CD4-positive, alpha-beta T cell treated with Interleukin-17A for 4 hours (primary cell): ENCODE results near the gene DNAH9.
"Not testable (repeated sequence)": the region's sequence is repeated elsewhere in the genome, so short reads cannot be mapped to it uniquely, and the experiment has no call there.

Experiments
- DNase-seq: peaks from one replicate; pipeline ENCODE4 v3.0.0-alpha.2; 2020; ENCODE audit warnings: mixed read lengths

Gene DNAH9

GRCh38 chr17:11928436-11928835 is 330.2 kb downstream of the DNAH9 start:
- no peak for DNase-seq

- DNase-seq, result no peak
Measured at GRCh38 chr17:11932337-11932898, 334.1 kb downstream of the DNAH9 start.

DNA sequence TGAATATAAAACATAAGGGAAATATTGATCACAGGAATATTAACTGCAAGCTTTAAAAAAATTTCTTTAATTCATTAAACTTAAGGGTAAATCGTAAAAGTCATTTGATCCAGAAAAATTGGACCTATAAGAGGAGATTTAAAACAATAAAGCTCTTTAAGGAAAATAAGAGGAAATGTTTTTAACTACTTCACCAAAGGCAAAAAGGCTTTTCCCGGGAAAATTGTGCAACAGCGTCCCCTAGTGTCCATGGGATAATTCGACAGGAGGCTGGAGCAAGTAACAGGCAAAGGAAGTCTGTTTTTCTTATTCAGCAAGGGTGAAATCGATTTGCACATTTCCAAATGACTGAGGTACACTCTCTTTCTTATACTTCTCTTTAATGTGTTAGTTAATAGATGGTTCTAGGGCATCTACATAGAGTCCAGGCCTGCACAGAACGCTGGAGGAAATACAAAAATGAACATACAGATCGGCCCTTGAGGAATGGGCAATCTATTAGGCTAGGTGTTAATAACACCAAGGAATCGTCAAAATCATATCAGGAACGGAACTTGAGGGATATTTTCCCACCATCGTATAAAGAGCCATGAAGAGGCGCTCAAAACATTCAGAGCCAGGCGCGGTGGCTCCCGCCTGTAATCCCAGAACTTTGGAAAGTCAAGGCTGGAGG is 337.6 kb downstream of the DNAH9 start:
- DNase-seq, result no peak

DNA sequence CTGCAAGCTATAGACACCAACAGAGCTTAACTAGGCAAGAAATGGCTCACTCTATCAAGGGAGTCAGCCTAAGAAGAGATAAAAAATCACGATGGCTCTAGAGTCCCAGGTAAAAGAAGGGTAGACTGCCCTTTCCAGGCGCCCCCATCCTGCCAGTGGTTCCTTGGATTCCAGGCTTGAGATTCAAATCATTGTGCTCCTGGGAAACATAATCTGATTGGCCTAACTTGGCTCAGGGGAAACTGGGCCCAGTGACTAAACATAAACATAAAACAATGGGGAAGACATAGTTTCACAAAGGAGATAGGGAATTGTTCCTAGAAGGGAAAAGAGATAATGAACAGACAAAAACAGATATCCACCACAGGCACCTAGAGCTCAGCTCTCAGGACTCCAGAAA is 342.6 kb downstream of the DNAH9 start:
- no peak for DNase-seq

DNA sequence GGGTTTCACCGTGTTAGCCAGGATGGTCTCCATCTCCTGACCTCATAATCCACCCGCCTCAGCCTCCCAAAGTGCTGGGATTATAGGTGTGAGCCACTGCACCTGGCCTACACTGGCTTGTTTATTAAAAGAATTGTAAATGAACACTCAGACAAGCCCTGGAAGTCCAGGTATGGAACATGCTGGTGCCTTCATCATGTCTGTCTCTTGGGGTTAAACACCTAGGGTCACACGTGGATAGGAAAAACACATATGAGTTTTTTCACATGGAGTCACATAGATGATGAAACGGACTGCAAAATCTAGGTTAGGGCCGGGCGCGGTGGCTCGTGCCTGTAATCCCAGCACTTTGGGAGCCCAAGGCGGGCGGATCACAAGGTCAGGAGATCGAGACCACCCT is 344.8 kb downstream of the DNAH9 start:
- not testable (repeated sequence) for DNase-seq

DNA sequence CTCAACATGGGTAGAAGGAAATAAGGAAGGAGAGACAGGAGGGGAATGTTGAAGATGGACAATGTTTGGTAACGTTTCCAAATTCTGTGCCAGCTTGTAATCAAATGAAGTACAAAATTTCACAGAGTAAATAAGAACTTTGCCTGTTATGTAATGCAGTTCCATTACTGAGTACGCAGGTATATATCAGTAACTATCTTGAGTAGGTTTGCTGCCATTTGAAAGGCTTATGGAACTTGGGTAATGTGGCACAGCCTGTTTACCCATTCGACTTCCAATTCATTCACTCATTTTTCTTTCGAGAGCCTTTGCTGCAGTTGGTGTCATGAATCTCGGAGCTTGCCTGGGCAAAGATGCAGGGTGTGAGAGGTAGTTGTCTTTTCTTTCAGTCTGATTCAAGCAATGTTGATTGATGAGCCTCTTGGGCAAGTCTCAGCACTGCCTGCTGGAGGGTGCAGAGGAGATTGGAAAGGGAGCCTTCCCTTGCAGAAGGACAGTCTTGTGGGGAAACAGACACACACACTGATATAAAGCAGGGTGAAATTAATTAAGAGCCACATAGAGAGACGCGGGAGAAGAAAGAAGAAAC is 345.6 kb downstream of the DNAH9 start:
- no peak for DNase-seq

- no peak for DNase-seq
Measured at GRCh38 chr17:11944587-11944986, 346.3 kb downstream of the DNAH9 start.

DNA sequence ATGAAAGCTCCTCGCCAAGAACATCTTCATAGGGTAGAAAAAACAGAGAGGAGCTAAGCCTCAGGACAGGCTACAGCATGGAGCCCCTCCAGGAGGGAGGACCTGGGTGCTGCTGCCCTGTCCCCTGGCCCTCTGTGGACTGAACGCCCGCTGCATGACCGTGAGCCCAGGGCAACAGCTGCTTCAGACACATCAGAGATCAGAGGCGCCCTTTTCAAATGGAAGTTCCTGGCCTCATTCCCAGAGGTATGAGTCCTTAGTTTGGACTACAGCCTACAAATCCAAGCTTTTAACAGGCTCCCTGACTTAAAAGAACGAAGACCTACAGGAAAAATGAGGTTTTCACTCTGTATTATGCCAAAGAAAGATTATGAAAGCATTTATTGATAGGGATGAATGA is 350.5 kb downstream of the DNAH9 start:
- no peak for DNase-seq

DNA sequence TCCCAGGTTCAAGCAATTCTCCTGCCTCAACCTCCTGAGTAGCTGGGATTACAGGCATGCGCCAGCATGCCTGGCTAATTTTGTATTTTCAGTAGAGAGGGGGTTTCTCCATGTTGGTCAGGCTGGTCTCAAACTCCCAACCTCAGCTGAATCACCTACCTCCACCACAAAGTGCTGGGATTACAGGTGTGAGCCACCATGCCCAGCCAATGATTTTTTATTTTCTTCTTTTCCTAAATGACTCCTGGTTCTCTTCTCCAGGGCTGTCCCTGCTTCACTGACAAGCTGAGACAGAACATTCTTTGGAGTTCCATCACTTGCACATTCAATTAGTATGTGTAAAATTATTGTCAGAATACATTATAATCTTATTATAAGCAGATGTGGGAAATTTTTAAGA is 351.3 kb downstream of the DNAH9 start:
- DNase-seq, result not testable (repeated sequence)

DNA sequence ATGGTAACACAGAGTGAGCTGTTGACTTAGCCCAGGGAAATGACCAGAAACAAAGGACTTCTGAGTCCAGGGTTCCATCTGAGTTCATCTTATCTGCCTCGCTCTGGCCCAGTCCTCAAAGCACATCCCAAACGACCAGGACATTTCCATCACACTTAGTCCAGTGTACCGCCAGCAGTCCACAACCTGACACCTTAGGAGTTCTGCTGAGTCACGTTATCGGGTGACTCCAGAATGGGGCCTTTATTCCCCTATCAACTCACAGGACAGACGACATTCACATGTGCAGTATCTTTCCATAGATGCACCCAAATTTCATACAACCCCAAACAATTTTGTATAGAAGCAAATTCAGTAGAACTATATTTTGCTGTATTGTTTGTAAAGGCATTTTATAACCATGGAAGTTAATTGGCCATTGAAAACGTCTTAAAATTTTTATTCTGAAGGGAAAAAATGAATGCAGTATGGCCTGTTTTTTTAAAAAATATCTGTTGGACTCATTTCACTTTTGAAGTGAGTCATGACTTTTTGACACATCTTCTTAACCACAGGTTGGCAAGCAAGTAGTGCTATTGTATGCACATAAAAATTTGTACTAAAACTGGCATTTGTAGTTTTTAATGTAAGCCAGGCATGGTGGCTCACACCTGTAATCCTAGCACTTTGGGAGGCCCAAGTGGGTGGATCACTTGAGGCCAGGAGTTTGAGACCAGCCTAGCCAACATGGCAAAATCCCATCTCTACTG is 352.7 kb downstream of the DNAH9 start:
- no peak for DNase-seq

GRCh38 chr17:11952610-11953009 is 354.3 kb downstream of the DNAH9 start:
- DNase-seq, result no peak

- no peak for DNase-seq
Measured at GRCh38 chr17:11953924-11954323, 355.7 kb downstream of the DNAH9 start.

DNA sequence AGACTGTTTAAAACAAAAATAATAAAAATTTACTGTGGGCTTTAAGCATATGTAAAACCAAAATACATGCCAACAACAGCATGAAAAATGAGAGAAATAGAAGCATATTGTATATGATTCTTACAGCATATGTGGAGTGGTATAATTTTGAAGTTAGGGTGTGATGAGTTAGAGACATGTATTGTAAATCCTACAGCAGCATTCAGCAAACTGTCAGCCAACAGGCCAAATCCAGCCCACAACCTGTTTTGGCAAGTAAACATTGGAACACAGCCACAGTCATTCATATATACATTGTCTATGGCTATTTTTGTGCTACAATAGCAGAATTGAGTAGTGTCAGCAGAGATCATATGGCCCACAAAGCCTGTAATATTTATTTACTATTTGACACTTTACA is 356.7 kb downstream of the DNAH9 start:
- no peak for DNase-seq

DNA sequence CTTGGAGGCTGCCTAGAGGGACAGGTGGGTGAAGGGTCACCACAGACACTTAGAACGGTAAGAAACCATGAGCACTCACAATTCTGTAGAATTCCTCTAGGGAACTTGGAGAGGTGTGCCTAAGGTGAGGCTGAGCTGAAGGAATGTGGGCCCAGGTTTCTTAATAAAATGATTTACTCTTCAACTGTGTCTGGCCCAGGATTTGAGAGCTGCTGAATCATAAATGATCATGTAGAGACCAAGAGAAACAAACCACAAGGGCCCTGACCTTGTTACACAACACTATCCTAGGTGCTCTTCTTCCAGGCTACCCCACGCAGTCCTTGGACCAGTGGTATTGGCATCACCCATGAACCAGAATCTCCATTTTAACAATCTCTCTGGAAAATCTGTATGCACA is 371.3 kb downstream of the DNAH9 start:
- no peak for DNase-seq

GRCh38 chr17:11972741-11973140 is 374.5 kb downstream of the DNAH9 start:
- DNase-seq, result not testable (repeated sequence)

GRCh38 chr17:11979795-11980194 is 381.5 kb downstream of the DNAH9 start:
- DNase-seq, result no peak

GRCh38 chr17:11980813-11981212 is 382.5 kb downstream of the DNAH9 start:
- DNase-seq, result no peak

GRCh38 chr17:11981862-11982261 is 383.6 kb downstream of the DNAH9 start:
- no peak for DNase-seq

- DNase-seq, result no peak
Measured at GRCh38 chr17:11986179-11986941, 388.1 kb downstream of the DNAH9 start.

DNA sequence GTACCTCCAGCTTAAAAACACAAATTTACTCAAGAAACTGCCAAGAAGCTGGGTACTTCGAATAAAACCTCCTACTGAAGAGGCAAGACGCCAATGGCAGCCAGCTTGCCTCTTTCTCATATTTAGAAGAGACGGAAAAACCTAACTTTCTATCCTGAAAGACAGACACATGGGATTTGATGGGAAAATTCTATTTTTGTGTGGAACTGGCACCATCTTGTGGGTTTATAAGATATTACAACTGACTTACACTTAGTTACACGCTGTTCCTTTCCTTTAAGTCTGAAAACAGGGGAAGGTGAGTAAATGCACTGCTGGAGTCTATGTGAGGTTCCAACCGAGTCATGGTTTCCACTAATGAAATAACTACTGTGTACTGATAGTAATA is 388.7 kb downstream of the DNAH9 start:
- no peak for DNase-seq

DNA sequence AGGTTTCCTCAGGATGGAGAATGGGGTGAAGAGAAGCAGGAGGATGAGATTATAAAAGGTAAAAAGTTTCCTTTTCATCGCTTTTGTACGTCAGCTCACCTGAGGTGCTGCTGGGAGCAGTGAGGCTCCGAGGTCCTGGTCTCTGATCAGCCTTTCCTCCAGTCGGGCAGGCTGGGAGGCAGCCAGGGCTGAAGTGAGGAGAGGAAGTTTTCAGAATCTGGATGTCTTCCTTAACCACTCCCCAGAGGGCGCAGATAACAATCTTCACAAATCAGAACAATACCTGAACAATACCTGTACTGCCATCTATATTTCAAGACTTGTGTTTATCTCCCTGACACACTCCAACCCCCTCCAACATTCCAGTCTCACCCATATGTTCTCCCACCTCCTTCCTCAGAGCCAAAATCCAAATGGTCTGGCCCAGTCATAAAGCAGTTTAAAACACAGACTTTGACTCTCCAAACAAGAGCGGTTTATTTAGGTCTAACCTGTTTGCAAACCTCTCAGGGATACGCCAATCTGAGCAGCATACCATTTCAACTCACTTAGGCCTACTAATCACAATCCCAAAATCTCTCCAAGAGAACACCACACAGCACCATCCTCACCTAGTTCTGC is 392.2 kb downstream of the DNAH9 start:
- DNase-seq, result no peak

GRCh38 chr17:11991461-11991860 is 393.2 kb downstream of the DNAH9 start:
- no peak for DNase-seq

- no peak for DNase-seq
Measured at GRCh38 chr17:11996722-11997146, 398.5 kb downstream of the DNAH9 start.
